GM13977 (cell line): ENCODE data around the gene PRPS1.

Experiments
- DNase-seq: peaks from one replicate; pipeline ENCODE4 v3.0.0; 2012; ENCODE audit warnings: low spot score
- CTCF ChIP-seq: IDR thresholded peaks from 2 replicates; pipeline ENCODE4 v1.5.1; 2012; ENCODE audit warnings: mild to moderate bottlenecking, control low read depth; ENCODE audit not compliant: insufficient read depth; ENCODE audit errors: extremely low read depth, missing control alignments
- in situ Hi-C: fragments of 300-500 bp; cut with MboI; formaldehyde crosslinking; loops from one replicate; pipeline ENCODE4 v1.12.0; 2022; ENCODE audit warnings: low sequenced_read_pairs, low pct_unique_long_range_greater_than_20kb, mixed read lengths, inconsistent platforms; ENCODE audit not compliant: unreplicated experiment

The PRPS1 gene

GRCh38 chrX:107627838-107628661 lies at the start of gene PRPS1:
TSS of gene PRPS1 (plus strand) at chrX:107628510. CDS start at chrX:107628629, 119 bp downstream.
- in situ Hi-C loops: no loop called here
- DNase-seq: peak; percentile 85
- TF ChIP-seq CTCF: no peak

- in situ Hi-C loops: no loop called here
- DNase-seq: no peak
- TF ChIP-seq CTCF: no peak
These were observed 48.4 kb upstream of the PRPS1 start for GRCh38 chrX:107579956-107580355.

- in situ Hi-C loops: no loop called here
- TF ChIP-seq CTCF: no peak
- no peak for DNase-seq
These were observed 46.4 kb upstream of the PRPS1 start for GRCh38 chrX:107581923-107582322.

- TF ChIP-seq CTCF: no peak
- in situ Hi-C loops: no loop called here
- no peak for DNase-seq
These were observed 39.1 kb upstream of the PRPS1 start for GRCh38 chrX:107589243-107589642.

GRCh38 chrX:107596651-107597050 lies 31.7 kb upstream of the PRPS1 start:
- TF ChIP-seq CTCF: no peak
- in situ Hi-C loops: no loop called here
- no peak for DNase-seq

GRCh38 chrX:107597264-107597663 lies 31.0 kb upstream of the PRPS1 start:
- in situ Hi-C loops: no loop called here

More at GRCh38 chrX:107597264-107597663, 31.0 kb upstream of the PRPS1 start:
- TF ChIP-seq CTCF: no peak
- DNase-seq: no peak
